Ecto neural progenitor cell (in vitro differentiated cells): ENCODE results near the gene ZNF724.
A peak's percentile ranks its signal among the peaks of the same experiment; 100 is the strongest.
"Not testable (repeated sequence)": the region's sequence is repeated elsewhere in the genome, so short reads cannot be mapped to it uniquely, and the experiment has no call there.

Source experiments
- DNase-seq: peaks from one replicate; pipeline ENCODE4 v3.0.0-alpha.2; 2018; ENCODE audit warnings: low spot score

Gene ZNF724

GRCh38 chr19:23249911-23250649 is at the start of gene ZNF724:
Gene ZNF724, minus strand, starts transcription at chr19:23250394. Its CDS starts 152 bp downstream, at chr19:23250242.
- peak; percentile 96 for DNase-seq

- DNase-seq = no peak
These were observed 43.9 kb upstream of the ZNF724 start for GRCh38 chr19:23294141-23294540.

GRCh38 chr19:23289966-23290365 is 39.8 kb upstream of the ZNF724 start:
- DNase-seq = not testable (repeated sequence)

GRCh38 chr19:23287620-23288019 is 37.4 kb upstream of the ZNF724 start:
- no peak for DNase-seq

- DNase-seq = no peak
These were observed 36.3 kb upstream of the ZNF724 start for GRCh38 chr19:23286477-23286876.

GRCh38 chr19:23285948-23286347 is 35.8 kb upstream of the ZNF724 start:
- no peak for DNase-seq

- DNase-seq = not testable (repeated sequence)
These were observed 35.1 kb upstream of the ZNF724 start for GRCh38 chr19:23285326-23285725.

- DNase-seq = peak; percentile 52
These were observed 33.7 kb upstream of the ZNF724 start for GRCh38 chr19:23283925-23284324.

GRCh38 chr19:23281663-23282276 is 31.6 kb upstream of the ZNF724 start:
- no peak for DNase-seq

- not testable (repeated sequence) for DNase-seq
These were observed 27.9 kb upstream of the ZNF724 start for GRCh38 chr19:23278118-23278517.

GRCh38 chr19:23273590-23274412 is 23.6 kb upstream of the ZNF724 start:
- DNase-seq = peak; percentile 94

GRCh38 chr19:23273022-23273589 is 22.9 kb upstream of the ZNF724 start:
- DNase-seq = no peak

- DNase-seq = no peak
These were observed 13.8 kb upstream of the ZNF724 start for GRCh38 chr19:23263870-23264590.

GRCh38 chr19:23263396-23263795 is 13.2 kb upstream of the ZNF724 start:
- no peak for DNase-seq

GRCh38 chr19:23262920-23263319 is 12.7 kb upstream of the ZNF724 start:
- DNase-seq = no peak

- DNase-seq = no peak
These were observed 11.4 kb upstream of the ZNF724 start for GRCh38 chr19:23261496-23262020.

- DNase-seq = no peak
These were observed 10.8 kb upstream of the ZNF724 start for GRCh38 chr19:23260956-23261355.

GRCh38 chr19:23259961-23260360 is 9.8 kb upstream of the ZNF724 start:
- DNase-seq = no peak

- DNase-seq = no peak
These were observed 5.5 kb upstream of the ZNF724 start for GRCh38 chr19:23255700-23256099.

- DNase-seq = no peak
These were observed 4.1 kb upstream of the ZNF724 start for GRCh38 chr19:23254141-23254910.

- not testable (repeated sequence) for DNase-seq
These were observed 3.1 kb upstream of the ZNF724 start for GRCh38 chr19:23253256-23253655.
